ENCODE measurements around the gene ASB13.

DNA sequence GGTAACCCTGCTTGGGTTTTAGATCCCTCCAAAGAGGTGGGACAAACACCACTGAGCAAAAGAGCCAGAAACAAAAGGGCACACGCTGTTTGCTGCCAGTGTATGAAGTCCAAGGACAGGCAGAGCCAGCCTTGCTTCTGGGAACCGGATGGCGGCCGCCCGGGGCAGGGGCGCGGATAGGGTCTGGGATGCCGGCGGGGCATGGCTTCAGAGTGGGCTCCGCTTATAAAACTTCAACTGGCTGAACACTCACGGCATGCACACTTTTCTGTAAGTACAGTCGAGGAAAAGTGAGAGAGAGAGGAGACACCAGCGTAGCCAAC lies 62.6 kb downstream of the ASB13 start:
- TF ChIP-seq, protein P1, sequence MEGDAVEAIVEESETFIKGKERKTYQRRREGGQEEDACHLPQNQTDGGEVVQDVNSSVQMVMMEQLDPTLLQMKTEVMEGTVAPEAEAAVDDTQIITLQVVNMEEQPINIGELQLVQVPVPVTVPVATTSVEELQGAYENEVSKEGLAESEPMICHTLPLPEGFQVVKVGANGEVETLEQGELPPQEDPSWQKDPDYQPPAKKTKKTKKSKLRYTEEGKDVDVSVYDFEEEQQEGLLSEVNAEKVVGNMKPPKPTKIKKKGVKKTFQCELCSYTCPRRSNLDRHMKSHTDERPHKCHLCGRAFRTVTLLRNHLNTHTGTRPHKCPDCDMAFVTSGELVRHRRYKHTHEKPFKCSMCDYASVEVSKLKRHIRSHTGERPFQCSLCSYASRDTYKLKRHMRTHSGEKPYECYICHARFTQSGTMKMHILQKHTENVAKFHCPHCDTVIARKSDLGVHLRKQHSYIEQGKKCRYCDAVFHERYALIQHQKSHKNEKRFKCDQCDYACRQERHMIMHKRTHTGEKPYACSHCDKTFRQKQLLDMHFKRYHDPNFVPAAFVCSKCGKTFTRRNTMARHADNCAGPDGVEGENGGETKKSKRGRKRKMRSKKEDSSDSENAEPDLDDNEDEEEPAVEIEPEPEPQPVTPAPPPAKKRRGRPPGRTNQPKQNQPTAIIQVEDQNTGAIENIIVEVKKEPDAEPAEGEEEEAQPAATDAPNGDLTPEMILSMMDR (conservative IDR thresholded peaks at IDR 0.05 in 1 of 2, IDR thresholded peaks at IDR 0.05 in 1 of 2; ENCODE audit: low read depth in 1 of 2, low read length in 2 of 2) = no peak
- no peak for TF ChIP-seq EZH2 (IDR thresholded peaks at IDR 0.05; ENCODE audit: low read length, missing control alignments)
